ENCODE results near the gene MYRF. TPM values are rescaled to one million over a fixed set of nuclear protein-coding genes. Genes with fewer than 3 reads are reported as not detected.

MYRF gene
- total and polyA plus RNA-seq, 2 of the 13 experiments (the other 11 are each of a cell fraction or from before 2014, with no cell fraction given) = 10.2 to 25.9 TPM

DNA sequence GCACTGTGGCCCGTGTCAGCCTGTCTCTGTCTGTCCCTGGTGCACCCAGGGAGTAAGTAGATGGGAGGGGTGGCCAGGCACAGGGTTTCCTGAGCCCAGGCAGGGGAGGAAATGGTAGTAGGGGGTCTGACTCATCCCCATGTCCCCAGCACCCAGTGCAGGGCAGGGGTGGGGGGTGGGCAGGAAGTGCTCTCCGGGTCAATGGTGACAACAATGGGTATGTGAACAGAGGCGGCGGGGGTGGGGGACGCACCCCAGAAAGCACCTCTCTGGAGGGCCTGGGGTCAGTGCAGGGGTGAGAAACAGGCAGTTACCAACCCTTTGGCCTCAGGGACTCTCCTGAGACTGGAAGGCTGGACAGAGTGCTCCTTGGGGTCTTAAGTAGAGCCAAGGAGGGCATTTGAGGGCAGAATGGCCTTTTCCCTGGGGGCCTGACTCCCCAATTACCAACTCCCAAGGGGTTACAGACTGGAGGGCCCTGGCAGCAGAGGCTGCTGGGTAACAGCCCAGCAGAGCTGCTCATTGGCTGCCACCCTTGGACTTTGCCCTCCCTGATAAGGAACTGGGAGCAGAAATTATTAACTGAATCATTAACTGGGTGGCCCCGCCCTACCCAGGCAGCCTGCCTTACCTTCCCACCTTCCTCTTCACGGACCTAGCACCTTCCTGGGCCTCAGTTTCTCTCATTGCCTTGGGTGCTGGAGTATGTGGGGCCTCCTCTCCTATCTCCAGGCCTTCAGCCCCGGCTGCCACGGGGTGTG lies 4.2 kb downstream of the MYRF start (continued):
- no peak for TF ChIP-seq SP4 (CRISPR knock-in tag; IDR thresholded peaks at IDR 0.05)
- TF ChIP-seq ZNF782 (CRISPR knock-in tag; IDR thresholded peaks at IDR 0.05; ENCODE audit: borderline replicate concordance) = no peak
- no peak for TF ChIP-seq SNRNP70 (IDR thresholded peaks at IDR 0.05; ENCODE audit: low read depth, low read length)
- TF ChIP-seq NFYC (CRISPR knock-in tag; IDR thresholded peaks at IDR 0.05) = peak; percentile 84
- TF ChIP-seq, protein P1, sequence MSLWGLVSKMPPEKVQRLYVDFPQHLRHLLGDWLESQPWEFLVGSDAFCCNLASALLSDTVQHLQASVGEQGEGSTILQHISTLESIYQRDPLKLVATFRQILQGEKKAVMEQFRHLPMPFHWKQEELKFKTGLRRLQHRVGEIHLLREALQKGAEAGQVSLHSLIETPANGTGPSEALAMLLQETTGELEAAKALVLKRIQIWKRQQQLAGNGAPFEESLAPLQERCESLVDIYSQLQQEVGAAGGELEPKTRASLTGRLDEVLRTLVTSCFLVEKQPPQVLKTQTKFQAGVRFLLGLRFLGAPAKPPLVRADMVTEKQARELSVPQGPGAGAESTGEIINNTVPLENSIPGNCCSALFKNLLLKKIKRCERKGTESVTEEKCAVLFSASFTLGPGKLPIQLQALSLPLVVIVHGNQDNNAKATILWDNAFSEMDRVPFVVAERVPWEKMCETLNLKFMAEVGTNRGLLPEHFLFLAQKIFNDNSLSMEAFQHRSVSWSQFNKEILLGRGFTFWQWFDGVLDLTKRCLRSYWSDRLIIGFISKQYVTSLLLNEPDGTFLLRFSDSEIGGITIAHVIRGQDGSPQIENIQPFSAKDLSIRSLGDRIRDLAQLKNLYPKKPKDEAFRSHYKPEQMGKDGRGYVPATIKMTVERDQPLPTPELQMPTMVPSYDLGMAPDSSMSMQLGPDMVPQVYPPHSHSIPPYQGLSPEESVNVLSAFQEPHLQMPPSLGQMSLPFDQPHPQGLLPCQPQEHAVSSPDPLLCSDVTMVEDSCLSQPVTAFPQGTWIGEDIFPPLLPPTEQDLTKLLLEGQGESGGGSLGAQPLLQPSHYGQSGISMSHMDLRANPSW (CRISPR knock-in tag; IDR thresholded peaks at IDR 0.05; ENCODE audit: borderline replicate concordance) = peak; percentile 63; the same call in 1 of the 2 replicates
- peak; percentile 70; the same call in 1 of the 2 replicates for TF ChIP-seq ZC3H13 (CRISPR knock-in tag; IDR thresholded peaks at IDR 0.05)
- no peak for TF ChIP-seq SP2 (CRISPR knock-in tag; IDR thresholded peaks at IDR 0.05)
- no peak for TF ChIP-seq NKX3-1 (CRISPR knock-in tag; IDR thresholded peaks at IDR 0.05)
- TF ChIP-seq, protein P2, sequence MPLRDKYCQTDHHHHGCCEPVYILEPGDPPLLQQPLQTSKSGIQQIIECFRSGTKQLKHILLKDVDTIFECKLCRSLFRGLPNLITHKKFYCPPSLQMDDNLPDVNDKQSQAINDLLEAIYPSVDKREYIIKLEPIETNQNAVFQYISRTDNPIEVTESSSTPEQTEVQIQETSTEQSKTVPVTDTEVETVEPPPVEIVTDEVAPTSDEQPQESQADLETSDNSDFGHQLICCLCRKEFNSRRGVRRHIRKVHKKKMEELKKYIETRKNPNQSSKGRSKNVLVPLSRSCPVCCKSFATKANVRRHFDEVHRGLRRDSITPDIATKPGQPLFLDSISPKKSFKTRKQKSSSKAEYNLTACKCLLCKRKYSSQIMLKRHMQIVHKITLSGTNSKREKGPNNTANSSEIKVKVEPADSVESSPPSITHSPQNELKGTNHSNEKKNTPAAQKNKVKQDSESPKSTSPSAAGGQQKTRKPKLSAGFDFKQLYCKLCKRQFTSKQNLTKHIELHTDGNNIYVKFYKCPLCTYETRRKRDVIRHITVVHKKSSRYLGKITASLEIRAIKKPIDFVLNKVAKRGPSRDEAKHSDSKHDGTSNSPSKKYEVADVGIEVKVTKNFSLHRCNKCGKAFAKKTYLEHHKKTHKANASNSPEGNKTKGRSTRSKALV (CRISPR knock-in tag; IDR thresholded peaks at IDR 0.05) = peak; percentile 53; the same call in 1 of the 2 replicates
- TF ChIP-seq SOX5 (CRISPR knock-in tag; IDR thresholded peaks at IDR 0.05; ENCODE audit: borderline replicate concordance) = peak; percentile 86
- TF ChIP-seq ZNF335 (CRISPR knock-in tag; IDR thresholded peaks at IDR 0.05) = no peak
- TF ChIP-seq, protein P3, sequence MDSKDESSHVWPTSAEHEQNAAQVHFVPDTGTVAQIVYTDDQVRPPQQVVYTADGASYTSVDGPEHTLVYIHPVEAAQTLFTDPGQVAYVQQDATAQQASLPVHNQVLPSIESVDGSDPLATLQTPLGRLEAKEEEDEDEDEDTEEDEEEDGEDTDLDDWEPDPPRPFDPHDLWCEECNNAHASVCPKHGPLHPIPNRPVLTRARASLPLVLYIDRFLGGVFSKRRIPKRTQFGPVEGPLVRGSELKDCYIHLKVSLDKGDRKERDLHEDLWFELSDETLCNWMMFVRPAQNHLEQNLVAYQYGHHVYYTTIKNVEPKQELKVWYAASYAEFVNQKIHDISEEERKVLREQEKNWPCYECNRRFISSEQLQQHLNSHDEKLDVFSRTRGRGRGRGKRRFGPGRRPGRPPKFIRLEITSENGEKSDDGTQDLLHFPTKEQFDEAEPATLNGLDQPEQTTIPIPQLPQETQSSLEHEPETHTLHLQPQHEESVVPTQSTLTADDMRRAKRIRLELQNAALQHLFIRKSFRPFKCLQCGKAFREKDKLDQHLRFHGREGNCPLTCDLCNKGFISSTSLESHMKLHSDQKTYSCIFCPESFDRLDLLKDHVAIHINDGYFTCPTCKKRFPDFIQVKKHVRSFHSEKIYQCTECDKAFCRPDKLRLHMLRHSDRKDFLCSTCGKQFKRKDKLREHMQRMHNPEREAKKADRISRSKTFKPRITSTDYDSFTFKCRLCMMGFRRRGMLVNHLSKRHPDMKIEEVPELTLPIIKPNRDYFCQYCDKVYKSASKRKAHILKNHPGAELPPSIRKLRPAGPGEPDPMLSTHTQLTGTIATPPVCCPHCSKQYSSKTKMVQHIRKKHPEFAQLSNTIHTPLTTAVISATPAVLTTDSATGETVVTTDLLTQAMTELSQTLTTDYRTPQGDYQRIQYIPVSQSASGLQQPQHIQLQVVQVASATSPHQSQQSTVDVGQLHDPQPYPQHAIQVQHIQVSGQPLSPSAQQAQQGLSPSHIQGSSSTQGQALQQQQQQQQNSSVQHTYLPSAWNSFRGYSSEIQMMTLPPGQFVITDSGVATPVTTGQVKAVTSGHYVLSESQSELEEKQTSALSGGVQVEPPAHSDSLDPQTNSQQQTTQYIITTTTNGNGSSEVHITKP (CRISPR knock-in tag; IDR thresholded peaks at IDR 0.05; ENCODE audit: low read depth) = 0 out of 2 replicates have a peak, but pooled peaks have one; percentile 12
- TF ChIP-seq MEIS1 (CRISPR knock-in tag; IDR thresholded peaks at IDR 0.05; ENCODE audit: borderline replicate concordance) = 0 out of 2 replicates have a peak, but pooled peaks have one; percentile 55
- TF ChIP-seq, protein P4, sequence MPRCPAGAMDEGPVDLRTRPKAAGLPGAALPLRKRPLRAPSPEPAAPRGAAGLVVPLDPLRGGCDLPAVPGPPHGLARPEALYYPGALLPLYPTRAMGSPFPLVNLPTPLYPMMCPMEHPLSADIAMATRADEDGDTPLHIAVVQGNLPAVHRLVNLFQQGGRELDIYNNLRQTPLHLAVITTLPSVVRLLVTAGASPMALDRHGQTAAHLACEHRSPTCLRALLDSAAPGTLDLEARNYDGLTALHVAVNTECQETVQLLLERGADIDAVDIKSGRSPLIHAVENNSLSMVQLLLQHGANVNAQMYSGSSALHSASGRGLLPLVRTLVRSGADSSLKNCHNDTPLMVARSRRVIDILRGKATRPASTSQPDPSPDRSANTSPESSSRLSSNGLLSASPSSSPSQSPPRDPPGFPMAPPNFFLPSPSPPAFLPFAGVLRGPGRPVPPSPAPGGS (CRISPR knock-in tag; IDR thresholded peaks at IDR 0.05) = peak; percentile 67; the same call in 1 of the 2 replicates
- TF ChIP-seq SRSF1 (optimal IDR thresholded peaks at IDR 0.05; ENCODE audit: low read depth, low read length) = peak; percentile 66
- TF ChIP-seq, protein P5, sequence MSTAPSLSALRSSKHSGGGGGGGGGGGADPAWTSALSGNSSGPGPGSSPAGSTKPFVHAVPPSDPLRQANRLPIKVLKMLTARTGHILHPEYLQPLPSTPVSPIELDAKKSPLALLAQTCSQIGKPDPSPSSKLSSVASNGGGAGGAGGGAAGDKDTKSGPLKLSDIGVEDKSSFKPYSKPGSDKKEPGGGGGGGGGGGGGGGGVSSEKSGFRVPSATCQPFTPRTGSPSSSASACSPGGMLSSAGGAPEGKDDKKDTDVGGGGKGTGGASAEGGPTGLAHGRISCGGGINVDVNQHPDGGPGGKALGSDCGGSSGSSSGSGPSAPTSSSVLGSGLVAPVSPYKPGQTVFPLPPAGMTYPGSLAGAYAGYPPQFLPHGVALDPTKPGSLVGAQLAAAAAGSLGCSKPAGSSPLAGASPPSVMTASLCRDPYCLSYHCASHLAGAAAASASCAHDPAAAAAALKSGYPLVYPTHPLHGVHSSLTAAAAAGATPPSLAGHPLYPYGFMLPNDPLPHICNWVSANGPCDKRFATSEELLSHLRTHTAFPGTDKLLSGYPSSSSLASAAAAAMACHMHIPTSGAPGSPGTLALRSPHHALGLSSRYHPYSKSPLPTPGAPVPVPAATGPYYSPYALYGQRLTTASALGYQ (CRISPR knock-in tag; IDR thresholded peaks at IDR 0.05) = 0 out of 2 replicates have a peak, but pooled peaks have one; percentile 33

All from HepG2 (cell line).